Activated CD4-positive, alpha-beta T cell treated with anti-CD3 and anti-CD28 coated beads for 1 hour (primary cell): Measurements from ENCODE around the gene ISCA2.

Experiments
- DNase-seq: peaks from one replicate; pipeline ENCODE4 v3.0.0-alpha.2; 2020

Gene ISCA2

DNA sequence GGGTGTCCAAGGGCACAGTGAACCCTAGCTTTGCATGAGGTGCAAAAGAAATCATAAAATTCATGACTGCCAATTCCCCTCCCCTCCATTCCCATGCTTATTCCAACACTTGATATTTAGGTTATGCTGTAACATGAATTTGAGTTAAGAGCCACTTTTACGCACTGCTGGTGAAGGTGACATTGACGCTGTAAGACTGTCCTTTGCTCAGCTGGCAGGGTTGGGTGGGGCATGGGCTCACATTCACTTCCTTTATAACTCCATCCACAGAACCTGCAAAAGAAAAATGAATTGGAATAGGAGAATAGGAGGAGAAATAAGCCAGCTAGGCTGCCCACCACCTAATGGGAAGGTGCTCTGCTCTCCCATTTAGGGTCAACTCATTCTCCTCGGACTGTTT lies 7.4 kb upstream of the ISCA2 start:
- no peak for DNase-seq

DNA sequence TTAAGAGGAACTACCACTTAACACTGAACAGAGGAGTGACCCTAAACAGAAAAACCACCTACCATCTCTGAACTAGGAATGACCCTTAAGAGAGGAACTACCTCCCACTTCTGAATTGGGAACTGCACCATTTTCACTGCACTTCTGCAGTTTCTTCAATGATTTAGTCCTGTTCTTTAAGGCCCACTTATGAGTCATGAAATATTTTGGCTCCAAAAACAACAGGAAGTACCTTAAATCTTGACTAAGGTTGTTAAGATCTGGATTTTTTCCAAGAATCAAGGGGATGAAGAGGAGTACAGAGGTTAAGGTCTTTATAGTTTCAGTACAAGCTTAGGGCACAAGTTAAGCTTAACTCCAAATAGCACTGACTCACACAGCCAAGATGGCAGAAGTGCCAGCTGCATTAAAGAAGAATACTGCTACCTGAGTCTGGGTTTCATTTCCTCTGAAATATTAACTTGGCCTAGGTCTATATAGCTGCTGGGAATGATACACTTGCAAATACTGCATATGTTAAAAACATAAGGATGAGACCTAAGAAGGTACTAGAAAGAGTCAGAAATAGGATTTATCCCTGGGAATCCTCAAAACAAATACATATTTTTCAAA lies 4.7 kb upstream of the ISCA2 start:
- DNase-seq: no peak

DNA sequence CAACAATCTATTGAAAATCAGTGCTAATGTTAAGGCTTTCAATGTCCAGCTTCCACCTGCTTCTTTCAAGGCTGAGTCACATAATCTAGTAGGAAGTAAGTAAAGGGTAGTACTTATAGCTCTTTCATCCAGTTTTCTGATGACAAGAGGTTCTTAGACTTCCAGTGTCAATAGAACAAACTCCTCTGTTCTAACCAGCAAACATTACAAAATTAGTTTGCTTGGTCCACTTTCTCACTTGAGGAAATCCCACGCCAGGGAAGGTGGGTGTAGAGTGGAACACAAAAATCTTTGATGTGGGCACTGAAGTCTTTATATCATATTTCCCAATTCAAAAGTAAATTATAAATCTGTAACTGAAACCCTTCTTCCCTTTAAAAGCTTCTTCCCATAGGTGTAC lies 3.1 kb upstream of the ISCA2 start:
- DNase-seq: no peak

DNA sequence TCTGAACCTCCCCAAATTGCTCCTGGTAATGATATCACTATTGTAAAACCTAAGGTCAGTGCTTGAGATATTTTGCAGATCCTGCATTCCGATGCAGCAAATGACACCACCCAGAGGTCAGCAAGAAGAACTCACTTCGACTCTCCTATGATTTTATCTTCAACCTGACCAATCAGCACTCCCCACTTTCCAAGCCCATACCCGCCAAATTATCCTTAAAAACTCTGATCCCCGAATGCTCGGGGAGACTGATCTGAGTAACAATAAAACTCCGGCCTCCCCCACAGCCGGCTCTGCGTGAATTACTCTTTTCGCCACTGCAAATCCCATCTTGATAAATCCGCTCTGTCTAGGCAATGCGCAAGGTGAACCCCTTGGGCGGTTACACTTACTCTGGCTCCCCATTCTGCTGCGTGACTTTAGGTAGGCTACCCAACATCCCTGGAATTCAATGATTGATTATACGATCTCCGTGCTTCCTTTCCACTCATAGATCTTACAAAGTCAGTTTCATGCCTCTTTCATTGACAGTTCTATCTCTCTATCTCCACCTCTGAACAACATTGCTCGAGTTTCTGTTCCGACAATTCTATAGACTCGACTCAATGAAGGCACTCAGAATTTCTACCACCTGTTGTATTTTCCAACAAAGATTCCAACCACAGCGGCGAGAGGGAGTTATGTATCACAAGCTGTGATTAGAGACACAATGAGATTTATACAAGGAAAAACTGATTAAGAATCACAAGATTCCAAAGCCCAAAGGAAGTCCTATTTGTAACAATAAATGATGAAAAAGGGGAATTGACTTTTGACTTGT lies 1.4 kb upstream of the ISCA2 start:
- no peak for DNase-seq

DNA sequence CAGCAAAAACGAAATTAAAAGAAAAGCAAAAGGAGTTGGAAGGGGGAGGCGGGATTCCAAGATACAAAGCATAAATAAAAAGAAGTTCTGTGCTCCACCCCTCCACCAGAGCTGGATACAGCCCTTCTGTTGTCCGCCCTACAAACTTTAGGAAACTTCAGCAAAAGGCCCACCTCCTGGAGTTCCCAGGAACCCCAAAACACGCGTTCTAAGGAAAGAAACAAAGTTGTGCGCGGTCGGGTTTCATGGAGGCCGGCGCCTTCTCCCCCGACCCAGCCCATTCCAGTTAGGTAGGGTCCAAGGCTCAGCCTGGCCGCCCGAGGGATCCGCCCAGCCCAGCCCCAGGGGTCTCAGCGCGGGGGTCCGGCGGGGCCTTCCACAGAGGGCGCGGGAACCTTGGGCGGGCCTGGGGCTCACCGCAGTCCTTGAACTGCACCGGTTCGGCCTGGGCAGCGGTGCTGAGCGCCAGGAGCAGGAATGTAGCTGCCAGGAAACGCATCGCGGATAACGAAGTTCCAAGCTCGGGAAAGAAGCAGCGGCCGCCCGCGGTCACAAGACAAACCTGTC lies 706 bp upstream of the ISCA2 start, which contains the start of gene NPC2:
Gene NPC2, minus strand, starts transcription at position 530 of the 567 bp plus-strand sequence. Its CDS starts 31 bp downstream, at position 499.
- DNase-seq: no peak

DNA sequence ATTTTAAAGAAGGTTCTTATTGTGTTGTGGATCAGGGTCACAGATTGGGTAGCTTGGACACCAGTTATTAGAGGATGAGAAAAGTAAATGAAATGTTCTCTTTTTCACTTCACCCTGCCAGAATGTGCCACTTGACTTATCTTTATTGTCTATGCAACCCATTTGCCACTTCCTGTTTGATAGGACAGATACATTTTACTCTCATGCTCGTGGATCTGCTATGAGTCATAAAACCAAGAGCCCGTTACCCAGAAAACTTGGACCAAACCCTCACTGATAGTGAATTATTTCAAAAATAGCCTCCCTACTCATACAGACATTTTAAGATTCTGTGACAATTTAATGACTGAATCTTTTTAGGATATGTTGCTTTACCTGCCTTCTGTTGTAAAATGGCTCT lies 1.8 kb downstream of the ISCA2 start:
- DNase-seq: no peak

DNA sequence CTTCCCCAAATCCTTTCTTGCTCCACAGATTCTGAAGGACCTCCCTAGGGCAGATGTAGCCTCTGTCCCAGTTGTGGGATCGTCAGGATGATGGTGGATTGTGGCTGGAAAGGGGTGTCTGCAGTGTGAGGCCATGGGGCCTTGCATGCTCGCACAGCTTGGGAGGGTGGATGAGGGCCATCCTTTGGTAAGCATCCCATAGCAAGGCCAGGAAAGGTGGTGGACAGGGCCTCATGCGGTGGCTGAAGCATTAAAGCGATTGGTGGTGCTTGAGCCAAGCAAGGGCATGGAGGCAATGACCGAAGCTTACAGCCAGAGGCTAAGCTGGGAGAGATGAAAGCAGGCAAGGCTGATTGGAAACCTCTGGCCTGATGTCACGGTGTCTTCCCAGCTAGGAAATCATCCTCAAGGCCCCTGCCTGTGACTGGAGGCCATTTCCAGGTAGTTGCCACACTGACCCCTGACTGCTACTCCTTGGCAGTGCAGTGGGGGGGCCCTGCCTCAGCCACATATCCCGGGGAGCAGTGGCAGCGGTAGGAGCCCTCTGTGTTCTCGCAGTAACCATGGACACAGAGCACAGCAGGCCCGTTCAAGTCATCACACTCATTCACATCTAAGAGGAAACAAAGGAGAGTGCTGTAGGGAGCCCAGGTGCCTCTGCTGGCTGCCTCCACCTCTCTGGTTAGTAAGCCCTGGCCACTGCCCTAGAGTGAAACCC lies 7.0 kb downstream of the ISCA2 start:
- no peak for DNase-seq

DNA sequence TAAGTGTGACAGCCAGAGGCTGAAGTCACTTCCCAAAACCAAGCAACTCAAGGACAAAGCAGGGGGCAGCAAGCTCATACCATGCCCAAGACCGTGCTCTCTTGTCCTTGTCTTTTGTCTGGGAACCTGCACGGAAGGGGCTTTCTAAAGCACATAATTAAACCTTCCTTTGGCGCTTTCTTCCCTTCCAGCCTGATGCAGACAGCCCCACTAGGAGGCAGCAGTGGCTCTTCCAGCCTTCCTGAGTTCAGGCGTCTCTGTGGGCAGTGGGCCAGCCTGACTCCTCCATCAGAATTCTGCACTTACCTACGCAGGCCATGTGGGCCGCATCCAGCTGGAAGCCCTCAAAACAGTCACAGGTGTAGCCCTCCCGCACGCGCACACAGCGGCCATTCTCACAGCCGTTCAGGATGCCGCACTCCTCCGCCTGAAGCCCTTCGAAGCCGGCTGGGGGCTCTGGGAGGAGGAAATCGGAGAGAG lies 7.6 kb downstream of the ISCA2 start:
- DNase-seq: no peak

DNA sequence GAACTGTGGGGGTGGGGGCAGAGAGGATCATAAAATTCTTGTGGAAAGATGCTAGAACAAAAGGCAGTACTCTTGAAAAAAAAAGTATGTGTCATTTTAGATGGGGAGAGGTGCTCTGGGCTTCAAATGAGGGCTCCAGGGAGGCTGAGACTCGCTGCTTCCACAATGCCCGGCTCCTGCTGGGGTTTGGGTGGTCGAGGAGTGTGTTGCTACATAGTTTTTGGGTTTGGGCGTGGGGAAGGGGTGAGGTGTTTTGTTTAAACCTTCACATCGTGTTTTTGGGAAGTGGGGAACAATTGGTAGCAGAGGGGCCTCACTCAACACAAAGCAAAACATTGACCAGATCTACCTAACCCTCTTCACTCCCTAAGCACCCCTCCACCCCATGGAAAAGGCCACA lies 8.1 kb downstream of the ISCA2 start:
- DNase-seq: no peak

DNA sequence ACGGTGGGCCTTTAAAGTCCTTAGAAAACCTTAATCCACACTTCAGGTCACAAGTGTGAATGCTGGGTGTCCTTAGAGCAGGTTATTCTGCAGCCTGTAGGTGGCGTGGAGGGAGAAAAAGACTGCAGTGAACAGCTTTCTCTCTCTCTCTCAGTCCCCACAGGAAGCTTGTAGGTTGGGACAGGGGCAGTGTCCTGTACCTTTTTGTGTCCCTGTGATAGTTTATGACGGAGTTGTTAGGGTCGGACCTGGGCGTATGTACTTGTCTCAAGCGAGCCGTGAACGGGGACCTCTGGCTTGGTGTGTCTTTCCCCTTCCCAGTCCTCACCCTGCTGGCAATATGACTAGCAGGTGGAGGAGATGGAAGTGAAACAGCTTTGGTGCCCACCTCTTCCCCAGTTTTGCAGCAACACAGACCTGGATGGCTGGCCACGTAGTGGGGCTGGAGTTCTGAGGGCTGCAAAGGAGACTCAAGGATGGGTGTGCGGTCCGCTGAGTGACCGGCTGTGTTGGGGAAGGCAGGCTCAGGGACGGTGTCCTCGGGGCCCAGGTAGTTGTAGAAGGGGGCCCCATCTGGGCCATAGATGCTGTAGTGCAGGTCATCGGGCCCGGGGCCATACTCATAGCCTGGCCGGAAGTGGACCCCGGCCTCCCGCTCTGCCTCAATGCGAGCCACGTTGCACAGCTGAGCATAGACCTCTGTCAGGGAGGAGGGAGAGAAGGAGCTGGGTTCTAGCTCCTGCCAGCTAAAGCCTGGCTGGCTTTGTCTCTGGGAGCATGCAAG lies 8.9 kb downstream of the ISCA2 start:
- no peak for DNase-seq

DNA sequence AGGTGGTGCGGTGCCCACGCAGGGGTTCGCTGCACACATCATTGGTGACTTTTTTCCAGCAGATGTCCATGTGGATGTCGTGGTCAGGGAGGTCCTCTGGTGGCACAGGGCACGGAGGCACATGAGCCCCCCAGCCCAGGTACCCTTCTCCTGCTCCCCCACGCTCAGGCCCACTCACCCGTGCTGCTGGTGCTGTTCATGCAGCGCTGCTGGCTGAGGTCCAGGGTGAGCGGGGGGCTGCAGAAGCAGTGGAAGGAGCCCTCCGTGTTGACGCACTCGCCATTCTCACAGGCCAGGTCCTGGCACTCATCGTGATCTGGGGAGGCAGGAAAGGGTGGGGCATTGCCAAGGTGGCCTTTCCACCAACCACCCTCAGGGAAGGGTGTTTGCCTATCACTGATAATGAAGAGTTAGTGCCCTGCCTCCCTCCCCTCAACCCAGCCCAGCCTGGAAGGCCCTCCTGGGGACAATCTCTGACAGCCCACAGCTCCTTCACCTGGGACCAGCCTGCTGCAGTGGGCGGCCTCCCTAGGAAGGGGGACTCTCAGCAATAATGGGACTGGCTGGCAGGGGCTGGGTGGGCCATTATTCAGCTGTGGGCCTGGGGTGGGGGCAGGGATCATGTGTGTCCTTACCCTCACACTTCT lies 9.8 kb downstream of the ISCA2 start:
- no peak for DNase-seq

DNA sequence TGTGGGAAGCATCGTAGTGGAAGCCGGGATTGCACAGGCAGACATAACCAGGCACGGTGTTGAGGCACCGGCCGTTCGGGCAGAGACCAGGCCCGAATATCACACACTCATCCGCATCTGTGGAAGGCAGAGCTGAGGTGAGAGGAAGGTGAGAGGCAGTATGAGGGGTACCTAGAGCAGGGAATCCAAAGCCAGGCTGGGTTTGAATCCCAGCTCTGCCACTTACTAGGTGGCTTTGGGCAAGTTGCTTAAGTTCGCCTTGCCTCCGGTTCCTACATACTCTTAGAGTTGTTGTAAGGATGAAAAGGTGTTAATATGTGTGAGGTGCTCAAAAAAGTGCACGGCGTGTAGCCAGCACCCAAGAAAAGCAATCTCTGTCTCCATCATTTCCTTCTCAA lies 10.4 kb downstream of the ISCA2 start:
- DNase-seq: no peak

DNA sequence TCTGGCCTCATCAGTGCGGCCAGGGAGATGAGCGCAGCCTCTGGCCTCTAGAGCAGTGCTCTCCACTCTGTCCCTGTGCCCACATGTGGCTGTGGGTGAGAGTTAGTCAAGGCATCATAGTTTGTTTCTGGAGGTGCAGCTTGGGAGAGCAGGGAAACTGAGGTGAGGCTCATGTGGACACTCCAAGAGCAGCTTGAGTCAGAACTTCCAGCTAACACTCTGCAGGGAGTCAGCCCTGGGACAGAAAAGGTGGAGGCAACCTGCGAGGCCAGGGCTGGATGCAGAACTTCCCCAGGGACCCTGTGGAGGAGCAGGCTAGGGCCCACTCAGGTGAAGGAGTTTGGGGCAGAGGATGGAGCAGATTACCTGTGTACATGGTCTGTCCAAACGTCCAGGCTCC lies 10.8 kb downstream of the ISCA2 start:
- no peak for DNase-seq

DNA sequence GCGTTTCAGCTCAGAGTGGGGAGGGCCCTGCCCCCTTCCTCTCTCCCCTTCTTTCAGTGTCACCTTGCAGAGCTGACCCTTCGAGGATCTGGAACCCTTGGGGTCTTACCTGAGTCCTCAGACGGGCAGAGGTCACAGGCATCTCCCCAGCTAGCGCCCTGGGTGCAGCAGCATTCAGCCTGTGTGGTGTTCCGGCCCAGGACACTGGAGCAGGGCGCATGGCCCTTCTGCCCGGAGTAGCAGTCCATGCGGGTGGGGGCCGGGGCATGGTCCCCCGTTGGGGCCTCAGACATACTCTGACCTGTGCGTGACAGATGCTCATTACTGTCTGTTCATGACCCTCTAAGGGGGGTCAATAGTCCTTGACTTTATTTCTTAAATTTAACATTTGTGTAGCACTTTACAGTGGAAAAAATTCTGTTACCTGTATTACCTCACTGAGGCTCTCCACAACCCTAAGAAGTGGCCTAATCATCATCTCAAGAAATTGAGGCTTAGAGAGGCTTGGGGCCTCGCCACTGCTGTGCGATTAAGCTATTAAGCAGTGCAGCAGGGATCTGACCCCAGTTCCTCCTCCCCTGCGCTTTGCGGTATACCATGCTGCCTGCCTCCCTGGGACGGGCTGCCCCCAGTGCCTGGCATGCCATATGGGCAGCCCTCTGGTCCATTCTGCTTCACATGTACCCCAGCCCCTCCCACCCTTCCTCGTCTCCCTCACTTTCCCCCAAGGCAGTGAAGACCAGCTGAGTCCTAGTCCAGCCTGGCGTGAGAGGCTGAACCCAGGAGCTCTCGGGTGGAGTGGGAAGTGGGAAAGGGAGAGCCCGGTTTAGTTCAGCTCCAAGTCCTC lies 11.5 kb downstream of the ISCA2 start:
- DNase-seq: no peak

DNA sequence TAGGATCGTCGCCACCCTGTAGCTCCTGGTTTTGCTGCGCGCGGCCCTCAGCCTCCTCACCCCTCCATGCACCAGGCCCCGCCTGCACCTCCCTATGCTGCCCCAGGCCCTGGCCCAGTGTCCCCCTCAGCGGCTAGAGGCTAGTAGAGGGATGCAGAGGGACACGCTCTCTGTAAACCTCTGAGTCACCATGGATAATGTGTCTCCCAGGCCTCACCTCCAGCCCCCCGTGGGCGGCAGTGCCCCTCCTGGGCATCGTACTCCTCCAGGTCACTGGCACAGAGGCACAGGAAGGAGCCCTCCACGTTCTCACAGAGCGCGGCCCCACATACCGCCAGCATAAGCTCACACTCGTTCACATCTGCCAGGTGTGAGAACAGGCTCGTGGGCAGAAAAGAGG lies 12.3 kb downstream of the ISCA2 start:
- DNase-seq: no peak

DNA sequence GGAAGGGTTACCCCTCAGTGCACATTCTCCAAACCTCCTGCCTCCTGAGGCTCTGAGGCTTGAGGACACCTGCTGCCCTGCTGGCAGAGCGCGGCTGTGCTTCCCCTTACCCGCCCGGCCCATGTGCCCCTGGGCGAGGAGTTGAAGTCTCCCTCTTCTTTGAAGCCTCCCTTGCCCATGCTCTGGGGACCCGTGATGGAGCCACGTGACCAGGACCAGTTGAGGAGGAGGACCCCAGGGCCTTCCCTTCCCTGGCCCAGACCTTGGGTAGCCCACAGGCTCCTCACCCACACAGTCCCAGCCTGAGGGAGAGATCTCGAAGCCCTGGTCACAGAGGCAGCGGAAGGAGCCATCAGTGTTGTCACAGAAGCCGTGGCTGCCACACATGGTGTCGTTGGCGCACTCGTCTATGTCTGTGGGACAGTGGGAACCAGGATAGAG lies 12.9 kb downstream of the ISCA2 start:
- no peak for DNase-seq

DNA sequence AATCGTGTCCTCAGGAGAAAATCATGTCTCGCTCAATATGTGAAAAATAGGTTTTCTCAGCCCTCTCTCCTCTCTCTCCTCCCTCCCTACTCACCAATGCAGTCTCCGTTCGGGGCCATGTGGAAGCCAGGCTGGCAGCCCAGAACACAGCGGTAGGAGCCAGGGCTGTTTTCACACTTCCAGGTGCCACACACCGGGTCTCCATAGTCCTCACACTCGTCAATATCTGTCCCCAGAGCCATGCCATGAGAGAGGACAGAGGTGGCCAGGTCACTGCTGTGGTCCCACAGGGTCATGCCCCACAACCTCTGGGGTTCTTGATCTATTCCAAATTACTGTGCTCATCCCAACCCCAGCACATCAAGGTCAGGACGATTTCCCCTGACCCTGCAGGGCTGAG lies 13.5 kb downstream of the ISCA2 start:
- no peak for DNase-seq

DNA sequence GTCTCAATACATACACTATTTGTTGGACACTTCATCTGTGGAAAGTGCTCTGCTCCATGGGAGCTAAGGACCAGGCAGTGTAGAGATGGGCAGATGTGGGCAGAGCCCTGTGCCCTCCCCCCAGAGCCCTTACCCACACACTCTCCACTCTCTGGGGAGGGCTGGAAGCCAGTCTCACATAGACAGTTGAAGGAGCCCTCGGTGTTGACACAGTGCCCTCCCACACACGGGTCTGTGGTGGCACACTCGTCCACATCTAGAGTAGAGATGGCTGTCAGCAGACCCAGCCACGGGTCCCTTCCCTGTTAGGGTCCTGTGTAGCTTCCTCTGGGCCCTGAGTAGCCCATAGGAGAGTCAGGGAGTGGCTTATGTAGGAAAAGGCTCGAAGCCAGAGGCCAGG lies 14.3 kb downstream of the ISCA2 start:
- DNase-seq: no peak

DNA sequence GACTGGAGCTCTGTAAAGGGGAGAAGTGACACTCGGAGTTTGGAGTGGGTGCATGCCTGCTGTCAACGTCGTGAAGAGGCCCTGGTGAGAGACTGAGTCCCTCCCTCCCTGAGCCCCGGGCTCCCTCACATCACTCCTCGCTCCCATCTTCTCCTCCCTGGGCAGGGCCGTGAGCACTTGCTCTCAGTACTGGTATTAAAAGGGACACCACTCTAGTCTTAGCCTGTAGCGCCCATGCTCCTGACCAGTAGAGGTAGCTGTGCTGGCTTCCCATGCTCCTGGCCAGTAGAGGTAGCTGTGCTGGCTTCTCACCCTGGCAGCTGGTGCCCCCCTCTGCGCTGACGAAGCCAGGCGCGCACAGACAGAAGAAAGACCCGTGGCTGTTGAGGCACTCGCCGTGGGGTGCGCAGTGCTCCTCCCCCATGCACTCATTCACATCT lies 14.7 kb downstream of the ISCA2 start:
- DNase-seq: no peak

DNA sequence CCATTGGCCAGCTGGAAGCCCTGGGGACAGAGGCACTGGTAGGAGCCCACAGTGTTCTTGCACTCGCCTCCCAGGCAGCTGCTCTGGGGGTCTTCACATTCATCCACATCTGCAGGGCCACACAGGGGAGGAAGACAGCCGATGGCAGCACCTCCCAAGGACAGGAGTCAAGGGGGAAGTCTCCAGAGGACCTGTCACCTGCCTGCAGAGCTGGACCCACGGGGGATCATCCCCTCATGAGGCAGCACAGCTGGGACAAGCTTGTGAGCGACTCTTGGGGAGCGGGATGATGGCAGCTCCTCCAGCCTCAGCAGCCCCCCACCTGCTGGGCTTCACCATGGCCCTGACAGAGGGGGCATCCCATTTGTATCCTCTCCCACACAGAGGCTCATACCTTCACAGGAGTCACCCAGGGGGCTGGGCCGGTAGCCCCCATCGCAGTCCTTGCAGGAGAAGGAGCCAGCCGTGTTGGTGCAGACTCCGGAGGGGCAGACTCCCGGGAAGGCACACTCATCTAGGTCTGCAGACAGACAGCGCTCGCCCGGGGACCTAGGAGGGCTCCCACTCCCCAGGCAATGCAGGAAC lies 15.4 kb downstream of the ISCA2 start:
- DNase-seq: no peak
